NCI-H1092 (cell line): Measurements from ENCODE around the gene SPIB.

Experiments used
- DNase-seq: peaks from one replicate; lab custom pipeline; 2025; lab: John Stamatoyannopoulos, UW

SPIB gene

GRCh38 chr19:50419022-50419579 is 363 bp downstream of the SPIB start:
- no peak for DNase-seq

DNA sequence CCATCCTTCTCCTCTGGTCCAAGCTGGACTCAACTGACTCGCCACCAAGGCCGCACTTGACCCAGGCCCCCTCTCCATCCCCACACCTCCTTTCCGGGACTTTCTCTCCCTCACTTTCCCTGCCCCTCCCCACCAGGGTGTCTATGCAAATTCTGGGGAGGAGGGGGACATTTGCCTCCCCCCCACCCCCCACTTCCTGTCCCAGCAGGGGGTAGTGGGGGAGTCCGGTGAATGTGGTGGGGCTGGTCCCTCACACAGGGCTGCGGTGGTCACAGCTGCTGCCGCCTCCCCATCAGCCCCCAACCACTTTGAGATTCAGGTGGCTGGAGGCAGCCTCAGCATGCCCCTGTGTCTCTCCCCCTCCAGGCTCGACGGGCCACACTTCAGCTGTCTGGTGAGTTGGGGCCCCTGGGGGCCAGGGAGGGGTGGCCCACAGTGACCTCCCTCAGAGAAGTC is 870 bp downstream of the SPIB start:
- DNase-seq: no peak

GRCh38 chr19:50420127-50420526 is 1.4 kb downstream of the SPIB start:
- DNase-seq: no peak

DNA sequence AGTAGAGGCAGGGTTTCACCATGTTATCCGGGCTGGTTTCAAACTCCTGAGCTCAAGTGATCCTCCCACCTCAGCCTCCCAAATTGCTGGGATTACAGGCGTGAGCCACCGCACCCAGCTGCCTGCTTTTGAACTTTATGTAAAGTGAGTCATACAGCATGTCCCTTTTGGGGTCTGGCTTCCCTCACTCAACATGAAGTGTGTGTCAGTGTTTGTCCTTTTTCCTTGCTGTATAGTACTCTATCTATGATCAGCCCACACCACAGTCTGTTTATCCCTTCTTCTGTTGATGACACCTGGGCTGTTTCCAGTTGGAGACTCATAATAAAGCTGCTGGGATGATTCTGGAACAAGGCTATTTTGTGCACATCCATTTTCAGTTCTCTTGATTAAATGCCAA is 2.1 kb downstream of the SPIB start:
- no peak for DNase-seq

GRCh38 chr19:50422397-50423278 is 3.9 kb downstream of the SPIB start:
- DNase-seq: no peak

DNA sequence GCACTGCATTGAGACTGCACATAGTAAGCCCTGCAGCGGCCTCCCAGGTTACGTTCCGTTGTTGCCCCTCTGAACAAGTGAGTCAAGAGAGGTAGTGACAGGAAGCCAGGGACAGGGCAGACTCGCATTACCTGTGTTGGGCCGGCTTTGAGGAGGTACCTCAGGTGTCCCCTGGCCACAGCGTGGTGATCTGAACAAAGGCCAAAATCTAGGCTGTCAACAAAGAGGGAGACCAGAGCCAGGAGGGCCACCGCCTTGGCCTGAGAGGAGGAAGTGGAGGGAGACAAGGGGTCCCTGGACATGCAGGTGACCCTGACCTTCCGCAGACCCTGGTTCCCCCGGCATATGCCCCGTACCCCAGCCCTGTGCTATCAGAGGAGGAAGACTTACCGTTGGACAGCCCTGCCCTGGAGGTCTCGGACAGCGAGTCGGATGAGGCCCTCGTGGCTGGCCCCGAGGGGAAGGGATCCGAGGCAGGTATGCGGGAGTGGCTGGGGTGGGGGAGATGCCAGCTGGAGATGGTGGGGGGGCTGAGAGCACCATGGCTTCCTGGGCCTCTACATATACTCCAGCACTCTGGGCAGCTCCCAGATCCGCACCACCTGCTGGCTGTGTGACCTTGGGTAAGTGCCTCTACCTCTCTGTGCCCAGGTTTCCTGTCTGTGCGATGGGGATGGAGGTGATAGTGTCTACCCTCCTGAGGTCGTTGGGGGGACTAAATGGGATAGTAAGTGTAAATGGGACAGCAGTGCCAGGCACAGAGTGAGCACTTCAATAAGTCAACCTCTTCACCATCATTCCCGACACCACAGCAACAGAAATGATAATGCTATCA is 4.8 kb downstream of the SPIB start:
- no peak for DNase-seq

- DNase-seq: no peak
Measured at GRCh38 chr19:50425581-50425980, 6.8 kb downstream of the SPIB start.

DNA sequence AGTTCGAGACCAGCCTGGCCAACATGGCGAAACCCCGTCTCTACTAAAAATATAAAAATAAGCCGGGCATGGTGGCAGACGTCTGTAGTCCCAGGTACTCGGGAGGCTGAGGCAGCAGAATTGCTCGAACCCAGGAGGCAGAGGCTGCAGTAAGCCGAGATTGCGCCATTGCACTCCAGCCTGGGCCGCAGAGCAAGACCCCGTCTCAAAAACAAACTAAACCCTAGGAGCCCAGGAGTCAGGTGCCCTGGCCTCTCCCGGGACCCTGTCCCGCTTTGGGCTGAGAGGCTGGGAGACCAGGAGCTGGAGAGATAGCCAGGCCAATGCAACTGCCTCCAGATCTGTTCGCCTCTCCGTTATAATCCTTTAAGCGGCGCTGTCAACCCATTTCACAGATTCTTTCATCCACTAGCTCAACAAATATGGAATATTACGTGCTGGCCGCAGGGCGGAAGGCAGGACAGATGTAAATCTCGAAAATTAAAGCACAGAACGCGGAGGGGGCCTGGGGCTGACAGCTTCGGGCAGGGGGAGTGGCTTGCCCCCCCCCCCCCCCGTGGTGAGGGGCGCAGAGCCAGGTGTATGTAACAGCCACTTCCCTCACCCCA is 8.7 kb downstream of the SPIB start:
- no peak for DNase-seq

DNA sequence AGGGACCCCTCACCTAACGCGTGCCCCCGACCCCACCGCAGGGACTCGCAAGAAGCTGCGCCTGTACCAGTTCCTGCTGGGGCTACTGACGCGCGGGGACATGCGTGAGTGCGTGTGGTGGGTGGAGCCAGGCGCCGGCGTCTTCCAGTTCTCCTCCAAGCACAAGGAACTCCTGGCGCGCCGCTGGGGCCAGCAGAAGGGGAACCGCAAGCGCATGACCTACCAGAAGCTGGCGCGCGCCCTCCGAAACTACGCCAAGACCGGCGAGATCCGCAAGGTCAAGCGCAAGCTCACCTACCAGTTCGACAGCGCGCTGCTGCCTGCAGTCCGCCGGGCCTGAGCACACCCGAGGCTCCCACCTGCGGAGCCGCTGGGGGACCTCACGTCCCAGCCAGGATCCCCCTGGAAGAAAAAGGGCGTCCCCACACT is 9.3 kb downstream of the SPIB start:
- no peak for DNase-seq

GRCh38 chr19:50428772-50429463 is 10.2 kb downstream of the SPIB start:
- no peak for DNase-seq

GRCh38 chr19:50430888-50431342 is 12.2 kb downstream of the SPIB start:
- no peak for DNase-seq

DNA sequence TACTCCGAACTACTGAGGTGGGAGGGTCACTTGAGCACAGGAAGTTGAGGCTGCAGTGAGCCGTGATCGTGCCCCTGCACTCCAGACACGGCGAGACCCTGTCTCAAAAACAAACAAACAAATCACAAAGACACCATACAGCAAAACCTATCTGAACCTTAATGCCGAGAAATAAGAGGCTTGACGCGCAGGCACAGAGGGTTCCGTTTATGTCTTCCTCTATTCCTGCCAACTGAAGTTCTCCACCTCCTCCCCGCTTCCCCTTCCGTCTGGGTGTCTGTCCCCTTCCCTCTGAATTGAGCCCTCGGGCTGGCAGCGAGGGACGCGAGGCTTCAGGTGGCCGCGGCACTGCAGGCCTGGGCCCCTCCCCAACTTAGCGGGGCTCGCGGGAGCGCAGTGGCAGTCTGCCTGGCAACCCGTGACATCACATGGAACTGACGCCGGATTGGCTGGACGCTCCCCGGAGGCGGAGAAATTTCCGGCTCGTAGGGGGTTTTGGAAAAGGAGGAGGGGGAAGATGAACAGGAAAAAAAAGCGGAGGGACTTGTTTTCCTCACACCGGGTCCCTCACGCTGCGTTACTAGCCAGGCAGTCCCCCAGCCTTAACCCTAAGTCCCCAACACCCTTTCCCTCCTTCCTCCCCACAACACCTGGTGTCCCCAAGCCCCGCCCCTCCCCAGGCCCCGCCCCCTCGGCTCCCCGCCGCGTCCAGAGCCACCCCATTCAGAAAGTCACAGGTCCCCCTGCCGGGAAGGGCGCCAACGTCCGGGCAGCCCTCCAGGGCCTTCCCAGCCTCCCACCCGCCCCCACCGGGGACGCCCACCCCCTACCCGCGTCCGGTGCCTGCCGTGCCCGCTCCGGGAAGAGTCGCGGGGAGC is 12.8 kb downstream of the SPIB start:
- DNase-seq: peak; percentile 62

DNA sequence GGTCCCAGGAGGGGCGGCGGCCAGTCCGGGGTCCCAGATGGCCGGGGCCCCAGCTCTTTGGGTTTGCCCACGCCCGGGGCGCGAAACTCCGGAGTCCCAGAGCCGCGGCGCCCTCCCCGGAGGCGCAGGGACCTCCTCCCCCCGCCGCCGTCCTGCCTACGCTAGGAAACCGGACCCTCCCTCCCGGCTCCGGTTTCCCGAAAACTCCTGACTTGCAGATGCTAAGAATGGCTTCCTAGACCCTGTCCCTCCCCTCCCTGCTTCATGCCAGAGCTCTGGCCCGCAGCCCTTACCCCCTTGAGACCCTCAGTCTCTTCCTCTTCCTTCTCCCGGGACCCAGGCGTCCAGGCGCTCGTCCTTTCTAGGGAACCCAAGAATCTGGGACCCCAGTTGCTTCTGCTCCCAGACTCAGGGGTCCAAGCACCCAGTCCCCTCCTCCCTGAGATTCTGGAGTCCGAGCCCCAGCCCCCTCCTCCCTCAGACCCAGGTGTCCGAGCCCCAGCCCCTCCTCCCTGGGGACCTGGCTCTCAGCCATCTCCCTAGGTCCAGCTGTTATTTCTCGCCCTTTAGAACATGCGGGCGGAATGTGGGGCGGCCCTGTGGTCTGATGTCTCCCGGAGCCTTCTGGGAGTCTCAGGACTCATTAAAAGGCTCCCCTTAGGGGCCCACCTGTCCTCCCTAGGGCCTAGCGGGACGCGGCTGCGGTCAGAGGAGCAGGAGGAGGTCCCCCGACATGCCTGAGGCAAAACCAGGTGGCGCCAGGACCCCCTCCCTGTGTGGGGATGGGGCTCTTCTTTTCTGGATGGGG is 13.7 kb downstream of the SPIB start, which contains the start of gene MYBPC2:
Gene MYBPC2, plus strand, starts transcription at position 672 of the 808 bp plus-strand sequence. Its CDS starts 62 bp downstream, at position 734.
- no peak for DNase-seq

DNA sequence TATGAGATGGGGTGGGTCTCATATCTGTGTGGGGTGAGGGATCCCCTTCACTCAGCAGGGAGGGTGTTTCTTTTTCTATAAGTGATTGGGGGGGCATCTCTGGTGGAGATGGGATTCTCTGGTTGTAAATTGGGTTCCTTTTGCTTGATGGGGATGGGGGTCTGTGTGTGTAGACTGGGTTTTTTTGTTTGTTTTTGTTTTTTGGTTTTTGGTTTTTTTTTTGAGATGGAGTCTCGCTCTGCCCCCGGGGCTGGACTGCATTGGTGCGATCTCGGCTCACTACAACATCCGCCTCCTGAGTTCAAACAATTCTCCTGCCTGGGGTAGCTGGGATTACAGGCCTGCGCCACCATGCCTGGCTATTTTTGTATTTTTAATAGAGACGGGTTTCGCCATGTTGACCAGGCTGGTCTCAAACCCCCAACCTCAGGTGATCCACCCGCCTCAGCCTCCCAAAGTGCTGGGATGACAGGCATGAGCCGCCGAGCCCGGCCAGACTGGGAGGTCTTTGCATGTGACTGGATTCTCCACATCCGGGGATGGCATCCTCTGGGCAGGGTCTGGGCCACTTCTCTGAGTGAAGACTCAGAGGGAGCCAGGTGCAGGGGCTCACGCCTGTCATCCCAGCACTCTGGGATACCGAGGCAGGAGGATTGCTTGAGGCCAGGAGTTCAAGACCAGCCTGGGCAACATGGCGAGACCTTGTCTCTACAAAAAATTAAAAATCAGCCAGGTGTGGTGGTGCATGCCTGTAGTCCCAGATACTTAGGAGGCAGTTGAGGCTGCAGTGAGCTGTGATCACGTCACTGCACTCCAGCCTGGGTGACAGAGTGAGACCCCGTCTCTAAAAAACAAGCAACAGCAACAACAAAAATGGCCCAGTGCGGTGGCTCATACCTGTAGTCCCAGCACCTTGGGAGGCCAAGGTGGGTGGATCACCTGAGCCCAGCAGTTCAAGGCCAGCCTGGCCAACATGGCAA is 14.8 kb downstream of the SPIB start:
- no peak for DNase-seq

- no peak for DNase-seq
Measured at GRCh38 chr19:50434525-50434924, 15.8 kb downstream of the SPIB start.

- DNase-seq: no peak
Measured at GRCh38 chr19:50435221-50435620, 16.5 kb downstream of the SPIB start.

DNA sequence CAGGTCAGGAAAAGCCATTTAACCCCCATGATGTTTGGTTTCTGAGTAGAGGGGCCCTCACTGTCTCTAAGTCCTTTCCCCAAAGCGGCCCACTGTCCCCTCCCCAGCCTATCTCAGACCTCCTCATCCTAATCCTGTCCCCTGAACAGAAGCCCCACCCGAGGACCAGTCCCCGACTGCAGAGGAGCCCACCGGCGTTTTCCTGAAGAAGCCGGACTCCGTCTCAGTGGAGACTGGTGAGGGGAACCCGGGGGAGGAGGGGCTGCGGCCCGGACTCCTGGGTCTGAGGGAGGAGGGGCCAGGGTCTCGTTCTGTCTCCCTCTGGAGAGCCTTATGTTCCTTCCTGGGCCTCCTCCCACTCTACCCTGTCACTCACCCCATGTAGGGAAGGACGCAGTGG is 16.9 kb downstream of the SPIB start:
- DNase-seq: no peak

GRCh38 chr19:50437862-50438449 is 19.2 kb downstream of the SPIB start:
- DNase-seq: no peak
